ENCODE data around the gene CX3CL1. TPM values are rescaled to one million over a fixed set of nuclear protein-coding genes. Genes with fewer than 3 reads are reported as not detected.

Gene CX3CL1
- total and polyA plus RNA-seq, 2 of the 13 experiments (the other 11 are each of a cell fraction or from before 2014, with no cell fraction given): 57.3 to 60.8 TPM

GRCh38 chr16:57377080-57377841 is 5.0 kb downstream of the CX3CL1 start (continued):
- no peak for TF ChIP-seq ZNF326 (CRISPR knock-in tag; IDR thresholded peaks at IDR 0.05; ENCODE audit: borderline replicate concordance)
- TF ChIP-seq, protein P1, sequence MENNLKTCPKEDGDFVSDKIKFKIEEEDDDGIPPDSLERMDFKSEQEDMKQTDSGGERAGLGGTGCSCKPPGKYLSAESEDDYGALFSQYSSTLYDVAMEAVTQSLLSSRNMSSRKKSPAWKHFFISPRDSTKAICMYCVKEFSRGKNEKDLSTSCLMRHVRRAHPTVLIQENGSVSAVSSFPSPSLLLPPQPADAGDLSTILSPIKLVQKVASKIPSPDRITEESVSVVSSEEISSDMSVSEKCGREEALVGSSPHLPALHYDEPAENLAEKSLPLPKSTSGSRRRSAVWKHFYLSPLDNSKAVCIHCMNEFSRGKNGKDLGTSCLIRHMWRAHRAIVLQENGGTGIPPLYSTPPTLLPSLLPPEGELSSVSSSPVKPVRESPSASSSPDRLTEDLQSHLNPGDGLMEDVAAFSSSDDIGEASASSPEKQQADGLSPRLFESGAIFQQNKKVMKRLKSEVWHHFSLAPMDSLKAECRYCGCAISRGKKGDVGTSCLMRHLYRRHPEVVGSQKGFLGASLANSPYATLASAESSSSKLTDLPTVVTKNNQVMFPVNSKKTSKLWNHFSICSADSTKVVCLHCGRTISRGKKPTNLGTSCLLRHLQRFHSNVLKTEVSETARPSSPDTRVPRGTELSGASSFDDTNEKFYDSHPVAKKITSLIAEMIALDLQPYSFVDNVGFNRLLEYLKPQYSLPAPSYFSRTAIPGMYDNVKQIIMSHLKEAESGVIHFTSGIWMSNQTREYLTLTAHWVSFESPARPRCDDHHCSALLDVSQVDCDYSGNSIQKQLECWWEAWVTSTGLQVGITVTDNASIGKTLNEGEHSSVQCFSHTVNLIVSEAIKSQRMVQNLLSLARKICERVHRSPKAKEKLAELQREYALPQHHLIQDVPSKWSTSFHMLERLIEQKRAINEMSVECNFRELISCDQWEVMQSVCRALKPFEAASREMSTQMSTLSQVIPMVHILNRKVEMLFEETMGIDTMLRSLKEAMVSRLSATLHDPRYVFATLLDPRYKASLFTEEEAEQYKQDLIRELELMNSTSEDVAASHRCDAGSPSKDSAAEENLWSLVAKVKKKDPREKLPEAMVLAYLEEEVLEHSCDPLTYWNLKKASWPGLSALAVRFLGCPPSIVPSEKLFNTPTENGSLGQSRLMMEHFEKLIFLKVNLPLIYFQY (CRISPR knock-in tag; IDR thresholded peaks at IDR 0.05; ENCODE audit: borderline replicate concordance): no peak
- no peak for TF ChIP-seq ZNF83 (CRISPR knock-in tag; IDR thresholded peaks at IDR 0.05; ENCODE audit: borderline replicate concordance)
- no peak for TF ChIP-seq TMF1 (CRISPR knock-in tag; IDR thresholded peaks at IDR 0.05; ENCODE audit: low read depth)
- TF ChIP-seq GPBP1L1 (CRISPR knock-in tag; IDR thresholded peaks at IDR 0.05): no peak
- no peak for TF ChIP-seq ZNF136 (CRISPR knock-in tag; IDR thresholded peaks at IDR 0.05; ENCODE audit: low read depth)
- no peak for TF ChIP-seq ZNF790 (CRISPR knock-in tag; IDR thresholded peaks at IDR 0.05; ENCODE audit: borderline replicate concordance)
- no peak for TF ChIP-seq ZNF850 (CRISPR knock-in tag; conservative IDR thresholded peaks at IDR 0.05)
- no peak for TF ChIP-seq ZNF570 (CRISPR knock-in tag; IDR thresholded peaks at IDR 0.05; ENCODE audit: borderline replicate concordance)
- TF ChIP-seq ZNF772 (CRISPR knock-in tag; IDR thresholded peaks at IDR 0.05): no peak
- no peak for TF ChIP-seq NFYC (CRISPR knock-in tag; IDR thresholded peaks at IDR 0.05)
- TF ChIP-seq, protein P2, sequence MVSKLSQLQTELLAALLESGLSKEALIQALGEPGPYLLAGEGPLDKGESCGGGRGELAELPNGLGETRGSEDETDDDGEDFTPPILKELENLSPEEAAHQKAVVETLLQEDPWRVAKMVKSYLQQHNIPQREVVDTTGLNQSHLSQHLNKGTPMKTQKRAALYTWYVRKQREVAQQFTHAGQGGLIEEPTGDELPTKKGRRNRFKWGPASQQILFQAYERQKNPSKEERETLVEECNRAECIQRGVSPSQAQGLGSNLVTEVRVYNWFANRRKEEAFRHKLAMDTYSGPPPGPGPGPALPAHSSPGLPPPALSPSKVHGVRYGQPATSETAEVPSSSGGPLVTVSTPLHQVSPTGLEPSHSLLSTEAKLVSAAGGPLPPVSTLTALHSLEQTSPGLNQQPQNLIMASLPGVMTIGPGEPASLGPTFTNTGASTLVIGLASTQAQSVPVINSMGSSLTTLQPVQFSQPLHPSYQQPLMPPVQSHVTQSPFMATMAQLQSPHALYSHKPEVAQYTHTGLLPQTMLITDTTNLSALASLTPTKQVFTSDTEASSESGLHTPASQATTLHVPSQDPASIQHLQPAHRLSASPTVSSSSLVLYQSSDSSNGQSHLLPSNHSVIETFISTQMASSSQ (IDR thresholded peaks at IDR 0.05; ENCODE audit: low read depth): no peak
- TF ChIP-seq, protein P2 (CRISPR knock-in tag; IDR thresholded peaks at IDR 0.05; ENCODE audit: borderline replicate concordance): 0 out of 2 replicates have a peak, but pooled peaks have one; percentile 31
- TF ChIP-seq ZNF576 (CRISPR knock-in tag; IDR thresholded peaks at IDR 0.05): no peak
- 0 out of 2 replicates have a peak, but pooled peaks have one; percentile 26 for TF ChIP-seq ZBTB33 (CRISPR knock-in tag; IDR thresholded peaks at IDR 0.05)
- TF ChIP-seq SRF (IDR thresholded peaks at IDR 0.05; ENCODE audit: low read depth, low read length): no peak
- no peak for TF ChIP-seq ZNF451 (CRISPR knock-in tag; IDR thresholded peaks at IDR 0.05)

Measured in HepG2 (cell line).